ENCODE data around the gene MSX2. TPM values are rescaled to one million over a fixed set of nuclear protein-coding genes. Genes with fewer than 3 reads are reported as not detected.

Gene MSX2
- total and polyA plus RNA-seq, 9 of the 15 experiments (the other 6 are each of a cell fraction or from before 2014, with no cell fraction given) = not detected

- in situ Hi-C loops (cut with MboI) (no loop called here), intact Hi-C loops (cut with micrococcal nuclease) (no loop called here)
- ChIA-PET POLR2A (no interaction called here), CTCF (ENCODE audit: low intra/inter-chr PET ratio) (no interaction called here)
- DNase-seq (ENCODE audit: extremely low read depth in 1 of 4, low spot score in 3 of 4) (no peak), ATAC-seq (no peak), FAIRE-seq (no peak)
- Histone ChIP-seq H3K4me2 (ENCODE audit: insufficient read depth, low read length) (no peak overlapping the region), H3K4me3 (no peak overlapping the region), H3K9ac (ENCODE audit: insufficient read depth in 1 of 2, low read depth in 2 of 2, low read length in 2 of 2) (no peak overlapping the region), H3K36me3 (ENCODE audit: control insufficient read depth, insufficient read depth, low read length) (no peaks in the 10 kb centered on the region), H4K20me1 (replicated peaks; ENCODE audit: control insufficient read depth, insufficient read depth, low read length) (no peaks in the 10 kb centered on the region; the same call in 1 of the 2 replicates), H3K9me1 (ENCODE audit: control insufficient read depth, insufficient read depth, low read length) (no peaks in the 10 kb centered on the region), H3K4me1 (replicated peaks in 1 of 2; ENCODE audit: control insufficient read depth in 2 of 2, insufficient read depth in 2 of 2, low read length in 2 of 2) (peaks cover 0 to 8% of the 10 kb centered on the region in 2 experiments; a peak in 1 of 5 replicates), H3K9me3 (replicated peaks; ENCODE audit: control insufficient read depth, insufficient read depth, low read depth, low read length) (no peaks in the 10 kb centered on the region), H3K27ac (ENCODE audit: extremely low read depth, low read depth, low read length) (no peak overlapping the region), H3K79me2 (ENCODE audit: control insufficient read depth, insufficient read depth, low read length) (no peaks in the 10 kb centered on the region), H3K27me3 (ENCODE audit: control insufficient read depth in 2 of 2, insufficient read depth in 2 of 2, low read length in 2 of 2) (peaks cover 31 to 60% of the 10 kb centered on the region in 2 experiments), H2AFZ (ENCODE audit: low read depth, low read length) (no peak overlapping the region)
- no peak for TF ChIP-seq GABPB1 (CRISPR knock-in tag; IDR thresholded peaks at IDR 0.05)
- TF ChIP-seq PML (IDR thresholded peaks at IDR 0.05; ENCODE audit: low read length) = no peak
- no peak for TF ChIP-seq MBD2 (IDR thresholded peaks at IDR 0.05; ENCODE audit: borderline replicate concordance, low read depth)
- no peak for TF ChIP-seq NCOA4 (IDR thresholded peaks at IDR 0.05; ENCODE audit: partially characterized antibody)
- WGBS (ENCODE audit: insufficient coverage, low coverage, missing lambda C conversion rate) = 2% methylated on average over 19 of the region's 19 CpGs
- BruUV-seq (replicated peaks) = no TSS peak
Measured at GRCh38 chr5:174721530-174722432, 2.6 kb upstream of the MSX2 start.

- Histone ChIP-seq H3K4me3 (no peak overlapping the region), H3K4me2 (ENCODE audit: insufficient read depth, low read length) (no peak overlapping the region), H3K36me3 (ENCODE audit: control insufficient read depth, insufficient read depth, low read length) (no peaks in the 10 kb centered on the region), H4K20me1 (replicated peaks; ENCODE audit: control insufficient read depth, insufficient read depth, low read length) (no peaks in the 10 kb centered on the region; the same call in 1 of the 2 replicates), H3K9ac (ENCODE audit: insufficient read depth in 1 of 2, low read depth in 2 of 2, low read length in 2 of 2) (no peak overlapping the region), H2AFZ (ENCODE audit: low read depth, low read length) (no peak overlapping the region), H3K4me1 (replicated peaks in 1 of 2; ENCODE audit: control insufficient read depth in 2 of 2, insufficient read depth in 2 of 2, low read length in 2 of 2) (peaks cover 0 to 8% of the 10 kb centered on the region in 2 experiments; a peak in 1 of 5 replicates), H3K27me3 (ENCODE audit: control insufficient read depth in 2 of 2, insufficient read depth in 2 of 2, low read length in 2 of 2) (peaks cover 31 to 60% of the 10 kb centered on the region in 2 experiments), H3K79me2 (ENCODE audit: control insufficient read depth, insufficient read depth, low read length) (no peaks in the 10 kb centered on the region), H3K9me1 (ENCODE audit: control insufficient read depth, insufficient read depth, low read length) (no peaks in the 10 kb centered on the region), H3K9me3 (replicated peaks; ENCODE audit: control insufficient read depth, insufficient read depth, low read depth, low read length) (no peaks in the 10 kb centered on the region), H3K27ac (ENCODE audit: extremely low read depth, low read depth, low read length) (no peak overlapping the region)
- ChIA-PET POLR2A (interaction anchor here (0.6 kb wide), 1 partner anchor 92 kb away, joined by 4 read pairs; no protein-coding TSS in a partner anchor), CTCF (ENCODE audit: low intra/inter-chr PET ratio) (no interaction called here)
- DNase-seq (ENCODE audit: extremely low read depth in 1 of 4, low spot score in 3 of 4) = no peak
- intact Hi-C loops (cut with micrococcal nuclease) = no loop called here
- FAIRE-seq = no peak
- no peak for ATAC-seq
- in situ Hi-C loops (cut with MboI) = no loop called here
- 0% methylated on average over 4 of the region's 4 CpGs for WGBS (ENCODE audit: insufficient coverage, low coverage, missing lambda C conversion rate)
- BruUV-seq (replicated peaks) = no TSS peak
- no peak for TF ChIP-seq ZBTB2 (IDR thresholded peaks at IDR 0.05)
- TF ChIP-seq ARID1B (IDR thresholded peaks at IDR 0.05) = no peak
- no peak for TF ChIP-seq KAT8 (IDR thresholded peaks at IDR 0.05; ENCODE audit: low read depth)
- no peak for TF ChIP-seq NFYB (IDR thresholded peaks at IDR 0.05; ENCODE audit: extremely low read depth, insufficient read length)
- TF ChIP-seq MTF1 (CRISPR knock-in tag; IDR thresholded peaks at IDR 0.05; ENCODE audit: borderline replicate concordance) = no peak
- TF ChIP-seq ARHGAP35 (IDR thresholded peaks at IDR 0.05; ENCODE audit: partially characterized antibody) = no peak
- no peak for TF ChIP-seq MBD2 (IDR thresholded peaks at IDR 0.05; ENCODE audit: borderline replicate concordance, low read depth)
- no peak for TF ChIP-seq PML (IDR thresholded peaks at IDR 0.05; ENCODE audit: low read length)
- no peak for TF ChIP-seq HEY1 (CRISPR knock-in tag; IDR thresholded peaks at IDR 0.05; ENCODE audit: borderline replicate concordance)
- TF ChIP-seq NR0B1 (IDR thresholded peaks at IDR 0.05; ENCODE audit: partially characterized antibody) = no peak
Measured at GRCh38 chr5:174722500-174722899, 1.9 kb upstream of the MSX2 start.
